ENCODE results near the gene PSMG4.

Gene PSMG4

DNA sequence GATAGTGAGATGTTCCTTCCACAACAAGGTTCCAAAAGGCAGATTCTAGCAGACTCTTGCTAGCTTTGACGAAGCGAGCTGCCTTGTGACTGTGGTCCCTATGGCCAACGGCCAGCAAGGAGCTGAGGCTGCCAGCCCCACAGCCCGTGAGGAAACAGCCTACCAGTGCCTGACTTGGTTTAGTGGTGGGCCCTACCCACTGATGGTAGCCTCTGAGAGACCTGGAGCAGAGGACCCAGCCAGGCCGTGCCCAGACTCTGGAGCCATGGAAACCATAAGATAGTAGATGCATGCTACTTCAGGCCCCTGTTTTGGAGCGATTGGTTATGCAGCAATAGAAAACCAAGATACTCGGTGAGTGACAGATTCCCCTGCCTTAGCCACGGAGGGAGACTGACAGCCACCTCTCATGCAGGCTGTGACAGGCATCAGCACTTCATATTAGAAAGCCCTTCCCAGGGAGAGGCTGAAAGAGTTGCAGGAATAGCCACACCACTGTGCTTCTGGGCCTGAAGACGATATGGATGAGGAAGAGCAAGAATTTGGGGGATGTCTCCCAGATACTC, 19.2 kb downstream of the PSMG4 start:
- Histone ChIP-seq H3F3A (ENCODE audit: control insufficient read depth, insufficient read depth) (peaks cover 6% of the 10 kb centered on the region; the same call in 1 of the 2 replicates), H3K27me3 (ENCODE audit: control insufficient read depth, low read length) (no peaks in the 10 kb centered on the region), H3K4me1 (ENCODE audit: control insufficient read depth, low read length) (no peaks in the 10 kb centered on the region), H3K36me3 (ENCODE audit: control insufficient read depth, low read length) (peaks cover under 1% of the 10 kb centered on the region; the same call in 1 of the 2 replicates), H3K4me2 (ENCODE audit: low read length) (no peak overlapping the region), H3K4me3 (ENCODE audit: low read length) (no peak overlapping the region), H3K27ac (ENCODE audit: low read depth, low read length) (no peak overlapping the region), H3K9me2 (replicated peaks; ENCODE audit: control insufficient read depth, low read length) (no peaks in the 10 kb centered on the region), H3K79me2 (ENCODE audit: control insufficient read depth, low read length) (no peaks in the 10 kb centered on the region), H3K9me3 (ENCODE audit: control insufficient read depth, insufficient read depth, low read length) (no peaks in the 10 kb centered on the region), H4K20me1 (ENCODE audit: control insufficient read depth, insufficient read depth, low read depth, low read length) (0 out of 2 replicates have a peak, but pooled peaks cover 4% of the 10 kb centered on the region)
- no peak for TF ChIP-seq EZH2phosphoT487 (IDR thresholded peaks at IDR 0.05; ENCODE audit: borderline replicate concordance, low read length)
- TF ChIP-seq, protein P1, sequence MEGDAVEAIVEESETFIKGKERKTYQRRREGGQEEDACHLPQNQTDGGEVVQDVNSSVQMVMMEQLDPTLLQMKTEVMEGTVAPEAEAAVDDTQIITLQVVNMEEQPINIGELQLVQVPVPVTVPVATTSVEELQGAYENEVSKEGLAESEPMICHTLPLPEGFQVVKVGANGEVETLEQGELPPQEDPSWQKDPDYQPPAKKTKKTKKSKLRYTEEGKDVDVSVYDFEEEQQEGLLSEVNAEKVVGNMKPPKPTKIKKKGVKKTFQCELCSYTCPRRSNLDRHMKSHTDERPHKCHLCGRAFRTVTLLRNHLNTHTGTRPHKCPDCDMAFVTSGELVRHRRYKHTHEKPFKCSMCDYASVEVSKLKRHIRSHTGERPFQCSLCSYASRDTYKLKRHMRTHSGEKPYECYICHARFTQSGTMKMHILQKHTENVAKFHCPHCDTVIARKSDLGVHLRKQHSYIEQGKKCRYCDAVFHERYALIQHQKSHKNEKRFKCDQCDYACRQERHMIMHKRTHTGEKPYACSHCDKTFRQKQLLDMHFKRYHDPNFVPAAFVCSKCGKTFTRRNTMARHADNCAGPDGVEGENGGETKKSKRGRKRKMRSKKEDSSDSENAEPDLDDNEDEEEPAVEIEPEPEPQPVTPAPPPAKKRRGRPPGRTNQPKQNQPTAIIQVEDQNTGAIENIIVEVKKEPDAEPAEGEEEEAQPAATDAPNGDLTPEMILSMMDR (IDR thresholded peaks at IDR 0.05; ENCODE audit: low read depth, low read length, poor library complexity, severe bottlenecking), result no peak

DNA sequence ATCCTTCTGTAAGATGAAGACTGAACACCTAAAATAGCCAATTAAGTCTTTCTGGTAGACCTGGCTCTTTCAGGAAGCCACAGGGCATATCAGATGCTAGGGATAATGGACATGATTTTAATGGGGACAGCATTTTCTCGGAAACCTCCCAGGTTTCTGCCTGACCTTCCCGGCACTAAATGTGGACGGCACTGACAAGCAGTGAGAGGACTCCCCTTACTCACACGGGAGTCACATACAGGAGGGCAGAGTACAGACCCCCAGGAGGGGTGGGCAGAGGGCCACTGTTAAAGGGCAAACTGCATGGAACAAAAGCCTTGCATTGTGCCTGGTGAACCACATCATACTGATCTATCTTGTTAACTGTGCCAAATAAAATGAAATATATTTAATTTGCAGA, 19.9 kb downstream of the PSMG4 start:
- Histone ChIP-seq H3K36me3 (ENCODE audit: control insufficient read depth, low read length) (no peaks in the 10 kb centered on the region), H3F3A (ENCODE audit: control insufficient read depth, insufficient read depth) (peaks cover 6% of the 10 kb centered on the region; the same call in 1 of the 2 replicates)

DNA sequence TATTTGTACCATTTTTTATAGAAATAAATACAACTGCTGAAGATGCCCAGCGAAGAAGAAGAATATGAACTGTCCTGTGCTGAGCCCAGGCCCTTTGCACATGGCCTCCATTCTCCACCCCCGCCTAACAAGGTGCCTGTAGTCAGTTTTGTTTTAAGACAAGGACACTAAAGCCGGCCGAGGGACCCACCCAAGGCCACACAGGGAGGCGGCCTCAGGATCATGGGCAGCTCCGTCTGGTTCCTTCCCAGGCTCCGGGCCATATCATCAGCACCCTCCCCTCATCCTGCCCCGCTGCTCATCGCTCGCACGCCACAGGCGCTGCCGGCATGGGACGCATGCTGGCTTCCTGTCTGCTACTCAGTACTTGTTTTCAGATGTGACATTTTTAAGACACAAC, 21.3 kb downstream of the PSMG4 start:
- H3K4me3 ChIP-seq (ENCODE audit: low read length), result no peak overlapping the region
- no peaks in the 10 kb centered on the region for H3K9me2 ChIP-seq (replicated peaks; ENCODE audit: control insufficient read depth, low read length)
- no peaks in the 10 kb centered on the region for H3K4me1 ChIP-seq (ENCODE audit: control insufficient read depth, low read length)
- H3K9me3 ChIP-seq (ENCODE audit: control insufficient read depth, insufficient read depth, low read length), result no peaks in the 10 kb centered on the region
- H3K79me2 ChIP-seq (ENCODE audit: control insufficient read depth, low read length), result no peaks in the 10 kb centered on the region
- TF ChIP-seq, protein P1 (IDR thresholded peaks at IDR 0.05; ENCODE audit: low read depth, low read length, poor library complexity, severe bottlenecking), result no peak
- TF ChIP-seq EZH2phosphoT487 (IDR thresholded peaks at IDR 0.05; ENCODE audit: borderline replicate concordance, low read length), result no peak
- no peaks in the 10 kb centered on the region for H3K27me3 ChIP-seq (ENCODE audit: control insufficient read depth, low read length)
- H3K27ac ChIP-seq (ENCODE audit: low read depth, low read length), result no peak overlapping the region
- H3F3A ChIP-seq (ENCODE audit: control insufficient read depth, insufficient read depth), result 0 out of 2 replicates have a peak, but pooled peaks cover 3% of the 10 kb centered on the region
- H3K36me3 ChIP-seq (ENCODE audit: control insufficient read depth, low read length), result no peaks in the 10 kb centered on the region
- H4K20me1 ChIP-seq (ENCODE audit: control insufficient read depth, insufficient read depth, low read depth, low read length), result 0 out of 2 replicates have a peak, but pooled peaks cover 4% of the 10 kb centered on the region
- no peak overlapping the region for H3K4me2 ChIP-seq (ENCODE audit: low read length)

More for the DNA sequence above, 19.9 kb downstream of the PSMG4 start:
- no peak overlapping the region for H3K4me2 ChIP-seq (ENCODE audit: low read length)
- H3K79me2 ChIP-seq (ENCODE audit: control insufficient read depth, low read length), result no peaks in the 10 kb centered on the region
- TF ChIP-seq EZH2phosphoT487 (IDR thresholded peaks at IDR 0.05; ENCODE audit: borderline replicate concordance, low read length), result no peak
- TF ChIP-seq, protein P1 (IDR thresholded peaks at IDR 0.05; ENCODE audit: low read depth, low read length, poor library complexity, severe bottlenecking), result no peak
- no peaks in the 10 kb centered on the region for H3K4me1 ChIP-seq (ENCODE audit: control insufficient read depth, low read length)
- no peaks in the 10 kb centered on the region for H3K27me3 ChIP-seq (ENCODE audit: control insufficient read depth, low read length)
- H4K20me1 ChIP-seq (ENCODE audit: control insufficient read depth, insufficient read depth, low read depth, low read length), result 0 out of 2 replicates have a peak, but pooled peaks cover 4% of the 10 kb centered on the region
- H3K4me3 ChIP-seq (ENCODE audit: low read length), result no peak overlapping the region
- no peaks in the 10 kb centered on the region for H3K9me2 ChIP-seq (replicated peaks; ENCODE audit: control insufficient read depth, low read length)
- no peak overlapping the region for H3K27ac ChIP-seq (ENCODE audit: low read depth, low read length)
- no peaks in the 10 kb centered on the region for H3K9me3 ChIP-seq (ENCODE audit: control insufficient read depth, insufficient read depth, low read length)
